Thoracic aorta (tissue), 2 donors: ENCODE measurements around the gene ZC3H15. TPM values are rescaled to one million over a fixed set of nuclear protein-coding genes. Genes with fewer than 3 reads are reported as not detected.
A peak's percentile ranks its signal among the peaks of the same experiment; 100 is the strongest.

Source experiments
- ATAC-seq: fragments of 150-250 bp; one replicate; pipeline ENCODE4 v1.8.0; 2017; ENCODE audit warnings: low read depth; ENCODE audit not compliant: insufficient number of reproducible peaks, low FRiP score
- DNase-seq: peaks from one replicate; pipeline ENCODE4 v3.0.0-alpha.2; 2020; ENCODE audit warnings: low spot score
- H3K27ac ChIP-seq, 2 donors: fragments of 200-600 bp; sonication (generic); 1 replicate in 1 of 2; 2 replicates in 1 of 2; pipeline ENCODE4 v1.5.1; 2016; ENCODE audit warnings: mild to moderate bottlenecking in 2 of 2, moderate library complexity in 2 of 2
- H3K27me3 ChIP-seq: fragments of 200-600 bp; sonication (generic); replicated peaks from 2 replicates; pipeline ENCODE4 v1.6.0; 2016; ENCODE audit warnings: mild to moderate bottlenecking; ENCODE audit not compliant: insufficient read depth
- H3K36me3 ChIP-seq: fragments of 200-600 bp; sonication (generic); one replicate; pipeline ENCODE4 v1.5.1; 2016
- H3K4me1 ChIP-seq, 2 donors: fragments of 200-600 bp; sonication (generic); 1 replicate in 1 of 2; 2 replicates in 1 of 2; pipeline versions ENCODE4 v1.5.1 to v1.6.0; 2016; ENCODE audit warnings: low read depth in 2 of 2, mild to moderate bottlenecking in 1 of 2; ENCODE audit not compliant: control insufficient read depth in 1 of 2
- H3K4me3 ChIP-seq: fragments of 200-600 bp; sonication (generic); 2 replicates; pipeline ENCODE4 v1.5.1; 2016; ENCODE audit warnings: mild to moderate bottlenecking
- H3K9me3 ChIP-seq: fragments of 200-600 bp; sonication (generic); 2 replicates; pipeline ENCODE4 v1.5.1; 2016
- CTCF ChIP-seq: fragments of 200-600 bp; sonication (generic); IDR thresholded peaks from one replicate; pipeline ENCODE4 v1.5.1; 2019; ENCODE audit warnings: antibody characterized with exemption
- total RNA-seq, 2 donors: library from RNA; depleted of rRNA; stranded (reverse); fragments of >200 nt; gene quantifications; one replicate each; pipeline versions ENCODE4 v1.1.0 to v1.2.3, GENCODE V29; 2016

ZC3H15 gene
- total RNA-seq, 2 donors from 2014 or later, result 39.9 to 70.2 TPM

GRCh38 chr2:186477790-186478189, 8.3 kb upstream of the ZC3H15 start:
- Histone ChIP-seq H3K36me3 (no peaks in the 10 kb centered on the region), H3K27me3 (no peaks in the 10 kb centered on the region), H3K4me1 (no peaks in the 10 kb centered on the region), H3K27ac (no peak overlapping the region), H3K4me3 (no peak overlapping the region), H3K9me3 (no peaks in the 10 kb centered on the region)
- no peak for DNase-seq
- ATAC-seq, result no peak
- TF ChIP-seq CTCF, result no peak

- Histone ChIP-seq H3K9me3 (no peaks in the 10 kb centered on the region), H3K4me1 (peaks cover 0 to 16% of the 10 kb centered on the region in 2 donors), H3K27me3 (no peaks in the 10 kb centered on the region), H3K4me3 (no peak overlapping the region), H3K27ac (no peak overlapping the region), H3K36me3 (no peaks in the 10 kb centered on the region)
- ATAC-seq, result no peak
- no peak for DNase-seq
- TF ChIP-seq CTCF, result no peak
Measured at GRCh38 chr2:186480991-186481390, 5.1 kb upstream of the ZC3H15 start.

- ATAC-seq (no peak), DNase-seq (no peak)
- TF ChIP-seq CTCF, result no peak
- no peaks in the 10 kb centered on the region for H3K9me3 ChIP-seq
- H3K27ac ChIP-seq, result no peak overlapping the region
- H3K36me3 ChIP-seq, result no peaks in the 10 kb centered on the region
- peaks cover 18 to 33% of the 10 kb centered on the region in 2 donors for H3K4me1 ChIP-seq
- H3K27me3 ChIP-seq, result no peaks in the 10 kb centered on the region
- no peak overlapping the region for H3K4me3 ChIP-seq
Measured at GRCh38 chr2:186484062-186484735, 1.9 kb upstream of the ZC3H15 start.

GRCh38 chr2:186485576-186485870, 537 bp upstream of the ZC3H15 start:
- no peaks in the 10 kb centered on the region for H3K36me3 ChIP-seq
- ATAC-seq (peak; percentile 70), DNase-seq (no peak)
- peak overlapping the region; percentile 86 to 90 for H3K27ac ChIP-seq
- H3K27me3 ChIP-seq, result no peaks in the 10 kb centered on the region
- H3K4me1 ChIP-seq, result peaks cover 26 to 45% of the 10 kb centered on the region in 2 donors
- H3K9me3 ChIP-seq, result no peaks in the 10 kb centered on the region
- no peak for TF ChIP-seq CTCF
- H3K4me3 ChIP-seq, result peak overlapping the region; percentile 97

- H3K27me3 ChIP-seq, result no peaks in the 10 kb centered on the region
- peaks cover 36 to 60% of the 10 kb centered on the region in 2 donors for H3K4me1 ChIP-seq
- peak overlapping the region; percentile 86 to 90 for H3K27ac ChIP-seq
- no peaks in the 10 kb centered on the region for H3K9me3 ChIP-seq
- H3K36me3 ChIP-seq, result no peaks in the 10 kb centered on the region
- no peak for ATAC-seq
- TF ChIP-seq CTCF, result no peak
- DNase-seq, result no peak
- H3K4me3 ChIP-seq, result peak overlapping the region; percentile 97
Measured at GRCh38 chr2:186486651-186487647, 889 bp downstream of the ZC3H15 start.
